ENCODE data around the gene INHBC.

DNA sequence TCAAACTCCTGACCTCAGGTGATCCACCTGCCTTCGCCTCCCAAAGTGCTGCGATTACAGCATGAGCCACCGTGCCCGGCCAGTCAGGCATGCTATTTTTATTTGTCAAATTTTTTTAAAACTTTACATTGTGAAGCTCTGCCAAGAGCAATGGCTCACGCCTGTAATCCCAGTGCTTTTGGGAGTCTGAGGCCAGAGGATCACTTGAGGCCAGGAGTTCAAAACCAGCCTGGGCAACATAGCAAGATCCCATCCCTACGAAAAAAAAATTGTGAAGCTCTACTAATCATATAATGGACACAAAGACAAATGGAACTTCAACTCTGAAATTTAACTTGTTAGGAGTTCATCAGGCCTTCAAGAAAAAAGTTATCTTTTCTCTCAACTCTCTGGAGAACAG lies 5.6 kb upstream of the INHBC start:
- no peak for TF ChIP-seq POLR2A (IDR thresholded peaks at IDR 0.05)
- TF ChIP-seq, protein P1, sequence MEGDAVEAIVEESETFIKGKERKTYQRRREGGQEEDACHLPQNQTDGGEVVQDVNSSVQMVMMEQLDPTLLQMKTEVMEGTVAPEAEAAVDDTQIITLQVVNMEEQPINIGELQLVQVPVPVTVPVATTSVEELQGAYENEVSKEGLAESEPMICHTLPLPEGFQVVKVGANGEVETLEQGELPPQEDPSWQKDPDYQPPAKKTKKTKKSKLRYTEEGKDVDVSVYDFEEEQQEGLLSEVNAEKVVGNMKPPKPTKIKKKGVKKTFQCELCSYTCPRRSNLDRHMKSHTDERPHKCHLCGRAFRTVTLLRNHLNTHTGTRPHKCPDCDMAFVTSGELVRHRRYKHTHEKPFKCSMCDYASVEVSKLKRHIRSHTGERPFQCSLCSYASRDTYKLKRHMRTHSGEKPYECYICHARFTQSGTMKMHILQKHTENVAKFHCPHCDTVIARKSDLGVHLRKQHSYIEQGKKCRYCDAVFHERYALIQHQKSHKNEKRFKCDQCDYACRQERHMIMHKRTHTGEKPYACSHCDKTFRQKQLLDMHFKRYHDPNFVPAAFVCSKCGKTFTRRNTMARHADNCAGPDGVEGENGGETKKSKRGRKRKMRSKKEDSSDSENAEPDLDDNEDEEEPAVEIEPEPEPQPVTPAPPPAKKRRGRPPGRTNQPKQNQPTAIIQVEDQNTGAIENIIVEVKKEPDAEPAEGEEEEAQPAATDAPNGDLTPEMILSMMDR (IDR thresholded peaks at IDR 0.05): no peak
